22Rv1 (cell line): ENCODE results near the gene SSTR3.

ENCODE experiments used
- ZFX ChIP-seq: fragments of 450-650 bp; IDR thresholded peaks from 2 replicates; pipeline ENCODE4 v1.6.1; 2017; ENCODE audit warnings: antibody characterized with exemption, borderline replicate concordance
- TF ChIP-seq, protein P1 (sequence below): fragments of 450-650 bp; IDR thresholded peaks from 2 replicates; pipeline ENCODE4 v1.5.1; 2017; ENCODE audit warnings: mild to moderate bottlenecking

DNA sequence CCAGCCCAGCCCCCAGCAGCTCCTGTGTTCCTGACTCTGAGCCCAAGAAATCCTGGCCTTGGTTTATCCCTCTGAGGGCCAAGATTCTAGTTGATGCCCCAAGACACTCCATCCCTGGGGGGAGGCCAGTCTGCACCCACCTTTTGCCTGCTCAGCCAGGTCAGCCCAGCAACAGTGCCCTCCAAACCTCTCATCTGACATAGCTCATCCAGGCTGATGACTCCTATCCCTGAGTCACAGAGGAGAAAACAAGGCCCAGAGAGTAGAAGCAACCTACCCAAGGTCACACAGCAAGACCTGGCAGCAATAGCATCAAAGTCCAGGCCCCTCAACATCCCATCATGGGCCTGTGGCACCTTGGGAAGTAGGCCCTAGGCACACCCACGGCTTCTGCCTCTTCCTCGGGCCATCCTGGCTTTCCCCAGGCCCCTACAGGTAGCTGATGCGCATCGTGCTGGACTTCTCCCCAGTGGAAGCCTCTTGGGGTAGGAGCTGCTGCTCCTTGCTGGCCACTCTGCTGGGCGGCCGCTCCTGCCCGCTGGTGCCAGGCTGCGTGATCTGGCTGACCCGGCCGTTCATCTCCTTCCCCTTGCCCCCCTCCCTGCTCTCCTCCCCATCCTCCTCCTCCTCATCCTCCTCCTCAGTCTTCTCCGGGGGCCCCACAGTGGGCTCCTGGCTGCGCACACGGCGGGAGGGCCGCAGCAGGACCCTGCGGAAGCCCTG is 6.0 kb downstream of the SSTR3 start:
- TF ChIP-seq, protein P1, sequence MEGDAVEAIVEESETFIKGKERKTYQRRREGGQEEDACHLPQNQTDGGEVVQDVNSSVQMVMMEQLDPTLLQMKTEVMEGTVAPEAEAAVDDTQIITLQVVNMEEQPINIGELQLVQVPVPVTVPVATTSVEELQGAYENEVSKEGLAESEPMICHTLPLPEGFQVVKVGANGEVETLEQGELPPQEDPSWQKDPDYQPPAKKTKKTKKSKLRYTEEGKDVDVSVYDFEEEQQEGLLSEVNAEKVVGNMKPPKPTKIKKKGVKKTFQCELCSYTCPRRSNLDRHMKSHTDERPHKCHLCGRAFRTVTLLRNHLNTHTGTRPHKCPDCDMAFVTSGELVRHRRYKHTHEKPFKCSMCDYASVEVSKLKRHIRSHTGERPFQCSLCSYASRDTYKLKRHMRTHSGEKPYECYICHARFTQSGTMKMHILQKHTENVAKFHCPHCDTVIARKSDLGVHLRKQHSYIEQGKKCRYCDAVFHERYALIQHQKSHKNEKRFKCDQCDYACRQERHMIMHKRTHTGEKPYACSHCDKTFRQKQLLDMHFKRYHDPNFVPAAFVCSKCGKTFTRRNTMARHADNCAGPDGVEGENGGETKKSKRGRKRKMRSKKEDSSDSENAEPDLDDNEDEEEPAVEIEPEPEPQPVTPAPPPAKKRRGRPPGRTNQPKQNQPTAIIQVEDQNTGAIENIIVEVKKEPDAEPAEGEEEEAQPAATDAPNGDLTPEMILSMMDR, result no peak
- no peak for TF ChIP-seq ZFX
